Activated effector memory CD4-positive, alpha-beta T cell treated with Interleukin-2 at 50 U/mL for 16 hours (primary cell): ENCODE measurements around the gene RARB.

Source experiments
- DNase-seq: peaks from one replicate; pipeline ENCODE4 v3.0.0-alpha.2; 2020

Gene RARB

GRCh38 chr3:25582242-25582641 is 154.2 kb downstream of the RARB start:
- no peak for DNase-seq

GRCh38 chr3:25583343-25583742 is 155.3 kb downstream of the RARB start:
- no peak for DNase-seq

GRCh38 chr3:25584011-25584789 is 156.1 kb downstream of the RARB start:
- no peak for DNase-seq

- DNase-seq = no peak
These were observed 157.5 kb downstream of the RARB start for GRCh38 chr3:25585361-25586166.

- DNase-seq = no peak
These were observed 158.1 kb downstream of the RARB start for GRCh38 chr3:25586167-25586505.

- DNase-seq = no peak
These were observed 158.5 kb downstream of the RARB start for GRCh38 chr3:25586553-25586952.

- DNase-seq = no peak
These were observed 159.0 kb downstream of the RARB start for GRCh38 chr3:25587094-25587493.

- DNase-seq = no peak
These were observed 159.5 kb downstream of the RARB start for GRCh38 chr3:25587526-25587925.

- no peak for DNase-seq
These were observed 159.9 kb downstream of the RARB start for GRCh38 chr3:25587975-25588374.

GRCh38 chr3:25588441-25589103 is 160.5 kb downstream of the RARB start:
- DNase-seq = no peak

- DNase-seq = no peak
These were observed 161.2 kb downstream of the RARB start for GRCh38 chr3:25589104-25589782.

GRCh38 chr3:25589783-25590258 is 161.8 kb downstream of the RARB start:
- DNase-seq = no peak

- no peak for DNase-seq
These were observed 164.5 kb downstream of the RARB start for GRCh38 chr3:25592510-25592968.

GRCh38 chr3:25593001-25593400 is 164.9 kb downstream of the RARB start:
- no peak for DNase-seq

GRCh38 chr3:25594007-25594502 is 166.0 kb downstream of the RARB start:
- DNase-seq = no peak

GRCh38 chr3:25597535-25598101 is 169.6 kb downstream of the RARB start:
- no peak for DNase-seq

- no peak for DNase-seq
These were observed 175.6 kb downstream of the RARB start for GRCh38 chr3:25603703-25604102.

- DNase-seq = no peak
These were observed 176.2 kb downstream of the RARB start for GRCh38 chr3:25604107-25604805.

- no peak for DNase-seq
These were observed 182.1 kb downstream of the RARB start for GRCh38 chr3:25610167-25610566.

- DNase-seq = no peak
These were observed 182.7 kb downstream of the RARB start for GRCh38 chr3:25610779-25611178.

- no peak for DNase-seq
These were observed 183.1 kb downstream of the RARB start for GRCh38 chr3:25611193-25611592.

GRCh38 chr3:25618028-25618427 is 190.0 kb downstream of the RARB start:
- no peak for DNase-seq
